HEK293 (cell line): Measurements from ENCODE around the gene LRFN4.

ENCODE experiments used
- CTCF ChIA-PET: fragments of 350-600 bp; formaldehyde crosslinking; extraction: SDS; loops from one replicate; lab custom pipeline; 2021; ENCODE audit warnings: antibody characterized with exemption; lab: Yijun Ruan, JAX
- POLR2A ChIA-PET: fragments of 300-600 bp; formaldehyde crosslinking; extraction: SDS; loops from one replicate; lab custom pipeline; 2020; ENCODE audit warnings: antibody characterized with exemption, inconsistent platforms; lab: Yijun Ruan, JAX
- H3K27ac ChIP-seq: fragments of 200-500 bp; sonication (Bioruptor generic); 2 replicates; pipeline ENCODE4 v1.5.1; 2014; ENCODE audit warnings: low read depth, low read length, control low read depth, inconsistent platforms; ENCODE audit errors: extremely low read depth
- H3K36me3 ChIP-seq, 2 experiments: fragments of 200-500 bp in 1 of 2; sonication (Bioruptor generic) in 1 of 2; 1 replicate in 1 of 2; 2 replicates in 1 of 2; pipeline ENCODE4 v1.5.1; 2014 to 2017; ENCODE audit warnings: inconsistent platforms in 2 of 2, low read length in 2 of 2; ENCODE audit not compliant: control insufficient read depth in 2 of 2, insufficient read depth in 1 of 2
- H3K4me1 ChIP-seq: fragments of 200-500 bp; sonication (Bioruptor generic); 2 replicates; pipeline ENCODE4 v1.5.1; 2014; ENCODE audit warnings: mild to moderate bottlenecking, low read length, inconsistent platforms; ENCODE audit not compliant: control insufficient read depth, insufficient read depth
- H3K4me3 ChIP-seq: 2 replicates; pipeline ENCODE4 v1.5.1; 2011; ENCODE audit warnings: low read depth, mild to moderate bottlenecking, control low read depth, low read length, moderate library complexity
- H3K9me3 ChIP-seq: fragments of 200-500 bp; sonication (Bioruptor generic); 2 replicates; pipeline ENCODE4 v1.5.1; 2014; ENCODE audit warnings: low read depth, low read length, inconsistent platforms; ENCODE audit not compliant: control insufficient read depth, insufficient read depth
- GLIS1 ChIP-seq: fragments of 450-650 bp; formaldehyde crosslinking; IDR thresholded peaks from 2 replicates; pipeline ENCODE4 v1.5.1; 2016; ENCODE audit warnings: missing biosample characterization, missing genetic modification characterization
- HOXC10 ChIP-seq: sonication (generic); formaldehyde crosslinking; IDR thresholded peaks from 2 replicates; pipeline ENCODE4 v1.8.1; 2023; ENCODE audit warnings: mild to moderate bottlenecking, missing genetic modification reagents
- SCRT2 ChIP-seq: fragments of 450-650 bp; formaldehyde crosslinking; IDR thresholded peaks from 2 replicates; pipeline ENCODE4 v1.5.1; 2016; ENCODE audit warnings: missing biosample characterization, missing genetic modification characterization
- YY2 ChIP-seq: fragments of 450-650 bp; formaldehyde crosslinking; IDR thresholded peaks from 2 replicates; pipeline ENCODE4 v1.5.1; 2016; ENCODE audit warnings: missing biosample characterization, missing genetic modification characterization
- ZIC2 ChIP-seq: fragments of 450-650 bp; formaldehyde crosslinking; IDR thresholded peaks from 2 replicates; pipeline ENCODE4 v1.5.1; 2016; ENCODE audit warnings: missing biosample characterization, missing genetic modification characterization
- ZNF132 ChIP-seq: fragments of 450-650 bp; formaldehyde crosslinking; IDR thresholded peaks from 2 replicates; pipeline ENCODE4 v1.5.1; 2017; ENCODE audit warnings: missing biosample characterization, missing genetic modification characterization, borderline replicate concordance
- ZNF146 ChIP-seq: fragments of 450-650 bp; formaldehyde crosslinking; IDR thresholded peaks from 2 replicates; pipeline ENCODE4 v1.5.1; 2016; ENCODE audit warnings: missing biosample characterization, missing genetic modification characterization
- ZNF157 ChIP-seq: fragments of 450-650 bp; formaldehyde crosslinking; IDR thresholded peaks from 2 replicates; pipeline ENCODE4 v1.5.1; 2016; ENCODE audit warnings: missing biosample characterization, missing genetic modification characterization
- ZNF214 ChIP-seq: fragments of 450-650 bp; formaldehyde crosslinking; IDR thresholded peaks from 2 replicates; pipeline ENCODE4 v1.5.1; 2017; ENCODE audit warnings: missing biosample characterization, mild to moderate bottlenecking, missing genetic modification characterization, borderline replicate concordance
- ZNF292 ChIP-seq: fragments of 450-650 bp; formaldehyde crosslinking; IDR thresholded peaks from 2 replicates; pipeline ENCODE4 v1.5.1; 2016; ENCODE audit warnings: low read depth, missing biosample characterization, missing genetic modification characterization, borderline replicate concordance
- ZNF324 ChIP-seq: fragments of 450-650 bp; formaldehyde crosslinking; IDR thresholded peaks from 2 replicates; pipeline ENCODE4 v1.5.1; 2016; ENCODE audit warnings: missing biosample characterization, missing genetic modification characterization
- ZNF391 ChIP-seq: fragments of 450-650 bp; formaldehyde crosslinking; IDR thresholded peaks from 2 replicates; pipeline ENCODE4 v1.5.1; 2016; ENCODE audit warnings: low read depth, missing biosample characterization, missing genetic modification characterization, borderline replicate concordance
- ZNF514 ChIP-seq: fragments of 450-650 bp; formaldehyde crosslinking; IDR thresholded peaks from 2 replicates; pipeline ENCODE4 v1.5.1; 2016; ENCODE audit warnings: missing biosample characterization, missing genetic modification characterization
- ZNF549 ChIP-seq: fragments of 450-650 bp; IDR thresholded peaks from 2 replicates; pipeline ENCODE4 v1.5.1; 2018; ENCODE audit warnings: missing biosample characterization, missing genetic modification characterization, mild to moderate bottlenecking, inconsistent platforms, moderate library complexity
- ZNF677 ChIP-seq: fragments of 450-650 bp; IDR thresholded peaks from 2 replicates; pipeline ENCODE4 v1.5.0; 2018; ENCODE audit warnings: missing biosample characterization, mild to moderate bottlenecking, missing genetic modification characterization, moderate library complexity
- ZNF747 ChIP-seq: fragments of 450-650 bp; formaldehyde crosslinking; IDR thresholded peaks from 2 replicates; pipeline ENCODE4 v1.5.1; 2016; ENCODE audit warnings: missing biosample characterization, missing genetic modification characterization
- ZNF777 ChIP-seq: fragments of 450-650 bp; formaldehyde crosslinking; IDR thresholded peaks from 2 replicates; pipeline ENCODE4 v1.5.1; 2017; ENCODE audit warnings: missing biosample characterization, missing genetic modification characterization, borderline replicate concordance
- ZNF837 ChIP-seq: fragments of 450-650 bp; formaldehyde crosslinking; IDR thresholded peaks from 2 replicates; pipeline ENCODE4 v1.5.1; 2016; ENCODE audit warnings: missing biosample characterization, missing genetic modification characterization
- ZSCAN16 ChIP-seq: fragments of 450-650 bp; formaldehyde crosslinking; IDR thresholded peaks from 2 replicates; pipeline ENCODE4 v1.5.1; 2016; ENCODE audit warnings: missing biosample characterization, missing genetic modification characterization
- TF ChIP-seq, protein P1 (sequence below): fragments of 450-650 bp; formaldehyde crosslinking; IDR thresholded peaks from 2 replicates; pipeline ENCODE4 v1.5.1; 2016; ENCODE audit warnings: missing biosample characterization, missing genetic modification characterization, low read depth
- TF ChIP-seq, protein P2 (sequence below): fragments of 450-650 bp; formaldehyde crosslinking; conservative IDR thresholded peaks from 2 replicates; pipeline ENCODE4 v1.5.1; 2016; ENCODE audit warnings: low read depth, missing biosample characterization, missing genetic modification characterization

Gene LRFN4

DNA sequence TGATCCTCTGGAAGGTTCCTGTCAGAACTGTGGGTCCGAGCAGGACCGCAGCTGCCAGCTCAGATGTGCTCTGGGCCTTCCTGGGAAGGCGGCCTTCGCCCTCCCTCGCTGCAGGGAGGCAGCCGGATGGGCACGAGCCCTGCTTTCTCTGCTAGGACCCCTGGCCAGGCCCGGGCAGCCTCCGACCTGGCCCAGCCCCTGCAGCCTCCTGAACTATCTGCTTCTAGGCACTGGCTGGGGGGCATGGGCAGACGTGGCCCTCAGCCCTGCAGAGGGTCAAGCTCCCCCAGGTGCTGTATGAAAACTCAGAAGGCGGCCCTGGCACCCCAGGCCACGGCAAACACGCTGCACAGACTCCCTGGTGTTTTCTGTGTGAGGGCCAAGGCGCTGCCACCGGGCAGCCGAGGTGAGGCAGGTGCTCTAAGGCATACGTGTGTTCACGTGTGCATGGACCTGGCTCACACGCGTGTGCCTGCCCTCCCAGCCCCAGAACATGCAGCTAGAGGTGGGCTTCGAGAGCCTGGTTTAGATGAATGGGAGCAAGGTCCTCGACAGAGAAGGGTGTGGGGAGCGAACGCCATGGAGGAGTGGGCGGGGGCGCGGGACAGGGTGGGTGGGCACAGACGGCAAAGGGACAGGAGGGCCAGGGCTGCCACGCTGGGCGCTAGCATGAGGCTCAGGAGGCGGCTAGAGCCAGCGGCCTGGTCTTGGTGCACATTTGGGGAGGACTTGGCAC lies 4.3 kb downstream of the LRFN4 start (continued):
- no peak for TF ChIP-seq ZNF549

DNA sequence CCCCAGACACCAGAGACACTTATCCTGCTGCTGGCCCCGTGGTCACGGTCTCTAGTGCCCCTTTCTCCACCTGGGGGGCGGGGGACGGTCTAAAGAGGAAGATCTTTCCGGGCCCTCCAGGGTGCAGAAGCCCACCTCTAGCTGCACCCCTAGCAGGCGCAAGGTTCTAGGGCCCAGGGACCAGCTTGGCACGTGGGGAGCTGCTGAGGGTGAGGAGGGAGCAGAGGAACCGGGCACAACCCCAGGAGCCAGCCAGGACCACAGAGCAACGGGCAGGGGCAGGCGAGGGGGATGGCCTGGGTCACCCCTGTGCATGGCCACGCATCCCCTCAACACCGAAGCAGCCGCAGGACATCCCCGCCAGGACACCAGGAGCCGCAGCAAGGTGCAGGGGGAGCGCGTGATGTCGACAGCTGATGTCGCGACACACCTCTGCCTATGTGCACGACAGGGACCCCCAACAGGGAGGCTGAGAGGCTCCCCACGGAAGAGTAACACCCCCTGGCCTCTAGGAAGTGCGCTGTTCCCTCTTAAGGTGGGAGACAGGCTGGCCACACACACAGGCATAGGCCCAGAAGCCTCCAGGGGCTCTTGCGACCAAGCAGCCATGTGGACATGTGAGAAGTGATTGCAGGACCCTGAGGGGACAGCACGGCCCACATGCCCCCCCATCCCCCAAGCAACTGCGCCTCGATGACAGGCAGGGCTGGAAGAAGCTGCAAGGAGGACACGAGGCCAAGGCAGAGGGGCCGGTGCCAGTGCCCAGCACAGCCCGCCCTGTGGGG lies 5.1 kb downstream of the LRFN4 start:
- Histone ChIP-seq H3K4me3 (no peak overlapping the region), H3K27ac (no peak overlapping the region), H3K36me3 (peaks cover 0 to 19% of the 10 kb centered on the region in 2 experiments; a peak in 1 of 3 replicates), H3K4me1 (no peaks in the 10 kb centered on the region), H3K9me3 (no peaks in the 10 kb centered on the region)
- no peak for TF ChIP-seq YY2 (tag by site-specific recombination)
- TF ChIP-seq, protein P1, sequence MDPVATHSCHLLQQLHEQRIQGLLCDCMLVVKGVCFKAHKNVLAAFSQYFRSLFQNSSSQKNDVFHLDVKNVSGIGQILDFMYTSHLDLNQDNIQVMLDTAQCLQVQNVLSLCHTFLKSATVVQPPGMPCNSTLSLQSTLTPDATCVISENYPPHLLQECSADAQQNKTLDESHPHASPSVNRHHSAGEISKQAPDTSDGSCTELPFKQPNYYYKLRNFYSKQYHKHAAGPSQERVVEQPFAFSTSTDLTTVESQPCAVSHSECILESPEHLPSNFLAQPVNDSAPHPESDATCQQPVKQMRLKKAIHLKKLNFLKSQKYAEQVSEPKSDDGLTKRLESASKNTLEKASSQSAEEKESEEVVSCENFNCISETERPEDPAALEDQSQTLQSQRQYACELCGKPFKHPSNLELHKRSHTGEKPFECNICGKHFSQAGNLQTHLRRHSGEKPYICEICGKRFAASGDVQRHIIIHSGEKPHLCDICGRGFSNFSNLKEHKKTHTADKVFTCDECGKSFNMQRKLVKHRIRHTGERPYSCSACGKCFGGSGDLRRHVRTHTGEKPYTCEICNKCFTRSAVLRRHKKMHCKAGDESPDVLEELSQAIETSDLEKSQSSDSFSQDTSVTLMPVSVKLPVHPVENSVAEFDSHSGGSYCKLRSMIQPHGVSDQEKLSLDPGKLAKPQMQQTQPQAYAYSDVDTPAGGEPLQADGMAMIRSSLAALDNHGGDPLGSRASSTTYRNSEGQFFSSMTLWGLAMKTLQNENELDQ, result no peak
- no peak for TF ChIP-seq ZNF514
- TF ChIP-seq GLIS1, result peak; percentile 41; the same call in 1 of the 2 replicates
- 0 out of 2 replicates have a peak, but pooled peaks have one; percentile 17 for TF ChIP-seq ZIC2 (tag by site-specific recombination)
- CTCF ChIA-PET, result no interaction called here
- POLR2A ChIA-PET, result no interaction called here

DNA sequence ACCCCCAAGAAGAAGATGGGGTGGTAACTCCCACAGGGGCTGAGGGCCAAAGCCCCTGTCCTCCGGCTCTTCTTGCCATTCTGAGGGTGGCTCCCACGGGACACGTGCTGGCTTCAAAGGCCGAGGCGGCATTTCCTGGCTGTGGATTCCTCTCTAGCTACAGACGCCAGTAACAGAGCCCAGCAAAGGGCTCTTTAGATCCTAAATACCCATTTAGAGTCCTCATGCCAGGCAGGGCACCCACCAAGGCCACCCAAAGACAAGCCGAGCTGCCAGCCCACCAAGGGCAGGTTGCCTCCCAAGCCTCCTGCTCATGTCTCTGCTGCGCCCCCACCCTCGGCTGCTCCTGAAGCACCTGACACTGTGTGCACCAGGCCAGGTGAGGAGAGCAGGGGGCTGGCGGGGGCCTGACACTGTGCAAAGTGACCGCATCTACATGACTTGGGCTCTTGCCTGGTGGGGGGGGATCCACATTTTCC lies 5.7 kb downstream of the LRFN4 start:
- Histone ChIP-seq H3K9me3 (no peaks in the 10 kb centered on the region), H3K4me3 (no peak overlapping the region), H3K4me1 (no peaks in the 10 kb centered on the region), H3K27ac (no peak overlapping the region), H3K36me3 (peaks cover 0 to 19% of the 10 kb centered on the region in 2 experiments; a peak in 1 of 3 replicates)
- ChIA-PET CTCF (no interaction called here), POLR2A (no interaction called here)
- no peak for TF ChIP-seq ZNF214
- TF ChIP-seq ZNF132 (tag by site-specific recombination), result no peak
- no peak for TF ChIP-seq SCRT2
- no peak for TF ChIP-seq HOXC10
- no peak for TF ChIP-seq ZNF677 (tag by site-specific recombination)
- TF ChIP-seq ZNF157, result no peak
- no peak for TF ChIP-seq ZSCAN16 (tag by site-specific recombination)

DNA sequence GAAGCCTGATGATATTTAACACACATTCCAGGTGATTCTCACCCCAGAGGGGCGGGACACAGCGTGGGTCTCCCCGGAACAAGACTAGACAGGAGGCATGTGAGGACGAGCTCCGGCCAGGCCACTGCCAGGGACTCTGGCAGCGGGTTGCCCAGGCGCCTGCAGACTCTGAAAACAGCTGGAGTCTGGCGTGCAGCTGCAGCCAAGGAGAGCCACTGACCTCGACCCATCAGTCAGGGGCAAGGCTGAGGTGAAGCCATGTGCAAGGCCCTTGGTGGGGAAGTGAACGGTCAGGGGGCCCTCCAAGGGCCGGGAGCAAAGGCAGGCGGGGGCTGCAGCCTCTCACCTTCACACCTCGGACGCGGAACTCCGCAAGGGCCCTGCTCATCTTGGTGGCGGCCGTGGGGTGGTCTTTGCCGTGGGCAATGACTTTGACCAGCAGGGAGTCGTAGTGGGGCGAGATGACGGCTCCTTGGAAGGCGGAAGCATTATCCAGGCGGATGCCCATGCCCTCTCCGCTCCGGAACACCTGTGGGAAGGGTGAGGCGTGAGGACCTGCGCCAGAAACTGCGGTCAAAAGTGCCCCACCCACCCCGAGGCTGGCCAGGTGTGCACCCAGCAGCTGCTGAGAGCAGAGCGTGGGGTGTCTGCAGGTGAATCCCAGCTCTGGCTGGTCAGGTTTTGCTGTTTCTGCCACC lies 6.7 kb downstream of the LRFN4 start:
- POLR2A ChIA-PET, result no interaction called here
- no peak for TF ChIP-seq ZNF146 (tag by site-specific recombination)
- TF ChIP-seq ZNF747 (tag by site-specific recombination), result no peak
- no peak for TF ChIP-seq ZNF292
- no peak for TF ChIP-seq ZIC2 (tag by site-specific recombination)
- TF ChIP-seq ZNF837 (tag by site-specific recombination), result no peak
- no peak for TF ChIP-seq ZNF777 (tag by site-specific recombination)
- TF ChIP-seq GLIS1, result no peak
- TF ChIP-seq, protein P2, sequence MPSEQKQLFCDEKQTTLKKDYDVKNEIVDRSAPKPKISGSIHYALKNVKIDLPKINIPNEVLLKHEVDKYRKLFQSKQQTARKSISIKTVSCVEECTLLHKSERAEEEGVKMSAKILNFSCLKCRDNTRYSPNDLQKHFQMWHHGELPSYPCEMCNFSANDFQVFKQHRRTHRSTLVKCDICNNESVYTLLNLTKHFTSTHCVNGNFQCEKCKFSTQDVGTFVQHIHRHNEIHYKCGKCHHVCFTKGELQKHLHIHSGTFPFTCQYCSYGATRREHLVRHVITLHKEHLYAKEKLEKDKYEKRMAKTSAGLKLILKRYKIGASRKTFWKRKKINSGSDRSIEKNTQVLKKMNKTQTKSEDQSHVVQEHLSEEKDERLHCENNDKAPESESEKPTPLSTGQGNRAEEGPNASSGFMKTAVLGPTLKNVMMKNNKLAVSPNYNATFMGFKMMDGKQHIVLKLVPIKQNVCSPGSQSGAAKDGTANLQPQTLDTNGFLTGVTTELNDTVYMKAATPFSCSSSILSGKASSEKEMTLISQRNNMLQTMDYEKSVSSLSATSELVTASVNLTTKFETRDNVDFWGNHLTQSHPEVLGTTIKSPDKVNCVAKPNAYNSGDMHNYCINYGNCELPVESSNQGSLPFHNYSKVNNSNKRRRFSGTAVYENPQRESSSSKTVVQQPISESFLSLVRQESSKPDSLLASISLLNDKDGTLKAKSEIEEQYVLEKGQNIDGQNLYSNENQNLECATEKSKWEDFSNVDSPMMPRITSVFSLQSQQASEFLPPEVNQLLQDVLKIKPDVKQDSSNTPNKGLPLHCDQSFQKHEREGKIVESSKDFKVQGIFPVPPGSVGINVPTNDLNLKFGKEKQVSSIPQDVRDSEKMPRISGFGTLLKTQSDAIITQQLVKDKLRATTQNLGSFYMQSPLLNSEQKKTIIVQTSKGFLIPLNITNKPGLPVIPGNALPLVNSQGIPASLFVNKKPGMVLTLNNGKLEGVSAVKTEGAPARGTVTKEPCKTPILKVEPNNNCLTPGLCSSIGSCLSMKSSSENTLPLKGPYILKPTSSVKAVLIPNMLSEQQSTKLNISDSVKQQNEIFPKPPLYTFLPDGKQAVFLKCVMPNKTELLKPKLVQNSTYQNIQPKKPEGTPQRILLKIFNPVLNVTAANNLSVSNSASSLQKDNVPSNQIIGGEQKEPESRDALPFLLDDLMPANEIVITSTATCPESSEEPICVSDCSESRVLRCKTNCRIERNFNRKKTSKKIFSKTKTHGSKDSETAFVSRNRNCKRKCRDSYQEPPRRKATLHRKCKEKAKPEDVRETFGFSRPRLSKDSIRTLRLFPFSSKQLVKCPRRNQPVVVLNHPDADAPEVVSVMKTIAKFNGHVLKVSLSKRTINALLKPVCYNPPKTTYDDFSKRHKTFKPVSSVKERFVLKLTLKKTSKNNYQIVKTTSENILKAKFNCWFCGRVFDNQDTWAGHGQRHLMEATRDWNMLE, result no peak
- no peak for TF ChIP-seq ZNF324 (tag by site-specific recombination)
- TF ChIP-seq ZNF391, result no peak

More for the DNA sequence above, 6.7 kb downstream of the LRFN4 start:
- Histone ChIP-seq H3K27ac (no peak overlapping the region), H3K4me1 (no peaks in the 10 kb centered on the region), H3K36me3 (peaks cover 0 to 14% of the 10 kb centered on the region in 2 experiments; a peak in 1 of 3 replicates), H3K9me3 (no peaks in the 10 kb centered on the region), H3K4me3 (no peak overlapping the region)
- CTCF ChIA-PET, result interaction anchor here (0.6 kb wide), 2 partner anchors 35 to 166 kb away, joined by 3 to 5 read pairs; no protein-coding TSS in a partner anchor
